ENCODE results near the gene ADRA2B.
"Not testable (repeated sequence)": the region's sequence is repeated elsewhere in the genome, so short reads cannot be mapped to it uniquely, and the experiment has no call there.

The ADRA2B gene

GRCh38 chr2:96150791-96151594 lies 34.6 kb upstream of the ADRA2B start:
- DNase-seq (ENCODE audit: low read depth in 1 of 2, low spot score in 1 of 2) = no peak

GRCh38 chr2:96150007-96150640 lies 33.8 kb upstream of the ADRA2B start:
- DNase-seq (ENCODE audit: low read depth in 1 of 2, low spot score in 1 of 2) = no peak

- DNase-seq (ENCODE audit: low read depth in 1 of 2, low spot score in 1 of 2) = peak; percentile 87 to 96
Observed at GRCh38 chr2:96148410-96149217, 32.2 kb upstream of the ADRA2B start.

GRCh38 chr2:96147593-96148201 lies 31.3 kb upstream of the ADRA2B start:
- DNase-seq (ENCODE audit: low read depth in 1 of 2, low spot score in 1 of 2) = no peak

- no peak for DNase-seq (ENCODE audit: low read depth in 1 of 2, low spot score in 1 of 2)
Observed at GRCh38 chr2:96146881-96147592, 30.7 kb upstream of the ADRA2B start.

- peak; percentile 83 to 88 for DNase-seq (ENCODE audit: low read depth in 1 of 2, low spot score in 1 of 2)
Observed at GRCh38 chr2:96146153-96146880, 29.9 kb upstream of the ADRA2B start.

GRCh38 chr2:96145848-96146152 lies 29.4 kb upstream of the ADRA2B start:
- DNase-seq (ENCODE audit: low read depth in 1 of 2, low spot score in 1 of 2) = no peak

GRCh38 chr2:96145036-96145847 lies 28.9 kb upstream of the ADRA2B start, which contains the start of gene DUSP2:
TSS of gene DUSP2 (minus strand) at chr2:96145440. CDS start at chr2:96145354, 86 bp downstream.
- DNase-seq (ENCODE audit: low read depth in 1 of 2, low spot score in 1 of 2) = peak; percentile 87 to 94

- no peak for DNase-seq (ENCODE audit: low read depth in 1 of 2, low spot score in 1 of 2)
Observed at GRCh38 chr2:96144481-96145035, 28.2 kb upstream of the ADRA2B start.

GRCh38 chr2:96143848-96144480 lies 27.6 kb upstream of the ADRA2B start:
- no peak for DNase-seq (ENCODE audit: low read depth in 1 of 2, low spot score in 1 of 2)

- DNase-seq (ENCODE audit: low read depth in 1 of 2, low spot score in 1 of 2) = no peak
Observed at GRCh38 chr2:96143231-96143847, 27.0 kb upstream of the ADRA2B start.

GRCh38 chr2:96142217-96143113 lies 26.1 kb upstream of the ADRA2B start:
- peak in 1 of 2 donors; percentile 64 for DNase-seq (ENCODE audit: low read depth in 1 of 2, low spot score in 1 of 2)

GRCh38 chr2:96141624-96141967 lies 25.2 kb upstream of the ADRA2B start:
- not testable (repeated sequence) for DNase-seq (ENCODE audit: low read depth in 1 of 2, low spot score in 1 of 2)

GRCh38 chr2:96140941-96141623 lies 24.7 kb upstream of the ADRA2B start:
- DNase-seq (ENCODE audit: low read depth in 1 of 2, low spot score in 1 of 2) = no peak

GRCh38 chr2:96139181-96139758 lies 22.9 kb upstream of the ADRA2B start:
- DNase-seq (ENCODE audit: low read depth in 1 of 2, low spot score in 1 of 2) = no peak

All from activated CD4-positive, alpha-beta T cell treated with anti-CD3 and anti-CD28 coated beads, Interleukin-2, amount 50 U/mL, for 24 hours (primary cell).